ENCODE data around the gene RAD51B. TPM values are rescaled to one million over a fixed set of nuclear protein-coding genes. Genes with fewer than 3 reads are reported as not detected.

RAD51B gene
- total RNA-seq, 1 experiment from 2014 or later: 20.0 TPM

GRCh38 chr14:68638141-68638999 lies 818.8 kb downstream of the RAD51B start:
- no peak for ATAC-seq
- H3K4me1 ChIP-seq (ENCODE audit: control insufficient read depth in 1 of 2, insufficient read depth in 2 of 2, low read length in 2 of 2): peaks cover 15 to 16% of the 10 kb centered on the region in 2 experiments; a peak in 2 of 4 replicates
- no peak overlapping the region for H3K27ac ChIP-seq (ENCODE audit: low read depth, low read length)

GRCh38 chr14:68639000-68639757 lies 819.6 kb downstream of the RAD51B start:
- no peak overlapping the region for H3K4me2 ChIP-seq (ENCODE audit: low read length)
- H3K4me1 ChIP-seq (ENCODE audit: control insufficient read depth in 1 of 2, insufficient read depth in 2 of 2, low read length in 2 of 2): peaks cover 9 to 17% of the 10 kb centered on the region in 2 experiments; a peak in 2 of 4 replicates
- no peaks in the 10 kb centered on the region for H3K27me3 ChIP-seq (ENCODE audit: insufficient read depth, low read length)
- H3K36me3 ChIP-seq (ENCODE audit: control insufficient read depth in 1 of 2, insufficient read depth in 2 of 2, low read length in 2 of 2): no peaks in the 10 kb centered on the region
- H3K9ac ChIP-seq (ENCODE audit: low read length): no peak overlapping the region
- no peak for TF ChIP-seq SRF (IDR thresholded peaks at IDR 0.05; ENCODE audit: low read depth)
- no peak for TF ChIP-seq RAD21 (IDR thresholded peaks at IDR 0.05; ENCODE audit: low read depth)
- ChIA-PET CTCF (no interaction called here), POLR2A (interaction anchor here (1.4 kb wide), 1 partner anchor 10 kb away, joined by 6 read pairs; no protein-coding TSS in a partner anchor), RAD21 (ENCODE audit: low non-redundant PET in 1 of 2, low total read pairs in 2 of 2, uncharacterized antibody in 2 of 2, unreplicated experiment in 2 of 2) (no interaction called here)
- intact Hi-C loops (cut with micrococcal nuclease): no loop called here
- H3K9me3 ChIP-seq (ENCODE audit: control insufficient read depth in 1 of 2, insufficient read depth in 1 of 2, low read depth in 1 of 2, low read length in 2 of 2): no peaks in the 10 kb centered on the region
- DNase-seq (ENCODE audit: low read depth, low spot score) (no peak), ATAC-seq (no peak)
- H3K27ac ChIP-seq (ENCODE audit: low read depth, low read length): no peak overlapping the region
- no peaks in the 10 kb centered on the region for H3K79me2 ChIP-seq (ENCODE audit: insufficient read depth, low read length)
- 0 out of 2 replicates have a peak, but pooled peaks cover 3% of the 10 kb centered on the region for H3K9me2 ChIP-seq (ENCODE audit: insufficient read depth)
- H3K4me3 ChIP-seq (replicated peaks in 1 of 2; ENCODE audit: low read depth in 1 of 2, low read length in 2 of 2): no peak overlapping the region
- no peaks in the 10 kb centered on the region for H4K20me1 ChIP-seq (ENCODE audit: insufficient read depth)
- no peak overlapping the region for H2AFZ ChIP-seq (ENCODE audit: low read depth, low read length, poor library complexity, severe bottlenecking)
- BruUV-seq (replicated peaks): no TSS peak

More at GRCh38 chr14:68638141-68638999, 818.8 kb downstream of the RAD51B start:
- Histone ChIP-seq H4K20me1 (ENCODE audit: insufficient read depth) (no peaks in the 10 kb centered on the region), H3K79me2 (ENCODE audit: insufficient read depth, low read length) (no peaks in the 10 kb centered on the region), H2AFZ (ENCODE audit: low read depth, low read length, poor library complexity, severe bottlenecking) (no peak overlapping the region), H3K4me3 (replicated peaks in 1 of 2; ENCODE audit: low read depth in 1 of 2, low read length in 2 of 2) (no peak overlapping the region), H3K9me2 (ENCODE audit: insufficient read depth) (0 out of 2 replicates have a peak, but pooled peaks cover 3% of the 10 kb centered on the region), H3K9ac (ENCODE audit: low read length) (no peak overlapping the region), H3K9me3 (ENCODE audit: control insufficient read depth in 1 of 2, insufficient read depth in 1 of 2, low read depth in 1 of 2, low read length in 2 of 2) (no peaks in the 10 kb centered on the region), H3K4me2 (ENCODE audit: low read length) (no peak overlapping the region), H3K27me3 (ENCODE audit: insufficient read depth, low read length) (no peaks in the 10 kb centered on the region), H3K36me3 (ENCODE audit: control insufficient read depth in 1 of 2, insufficient read depth in 2 of 2, low read length in 2 of 2) (no peaks in the 10 kb centered on the region)
- intact Hi-C loops (cut with micrococcal nuclease): no loop called here
- POLR2A ChIA-PET: interaction anchor here (1.4 kb wide), 2 partner anchors 9 to 13 kb away, joined by 3 to 6 read pairs; no protein-coding TSS in a partner anchor
- no peak for DNase-seq (ENCODE audit: low read depth, low spot score)
- no peak for TF ChIP-seq ZNF274 (IDR thresholded peaks at IDR 0.05; ENCODE audit: low read depth, low read length)
- no peak for TF ChIP-seq TCF7L2 (IDR thresholded peaks at IDR 0.05; ENCODE audit: borderline replicate concordance, extremely low read depth, insufficient read depth, insufficient read length)
- TF ChIP-seq, protein P1, sequence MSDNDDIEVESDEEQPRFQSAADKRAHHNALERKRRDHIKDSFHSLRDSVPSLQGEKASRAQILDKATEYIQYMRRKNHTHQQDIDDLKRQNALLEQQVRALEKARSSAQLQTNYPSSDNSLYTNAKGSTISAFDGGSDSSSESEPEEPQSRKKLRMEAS (IDR thresholded peaks at IDR 0.05): no peak
- TF ChIP-seq ZFX (IDR thresholded peaks at IDR 0.05): no peak
- no peak for TF ChIP-seq YY1 (IDR thresholded peaks at IDR 0.05; ENCODE audit: extremely low read depth, insufficient replicate concordance, low read depth, low read length)
- TF ChIP-seq CEBPB (IDR thresholded peaks at IDR 0.05; ENCODE audit: low read depth): no peak
- no peak for TF ChIP-seq SIN3A (IDR thresholded peaks at IDR 0.05; ENCODE audit: low read depth)
- CTCF ChIA-PET: no interaction called here
- BruUV-seq (replicated peaks): no TSS peak
- RAD21 ChIA-PET (ENCODE audit: low non-redundant PET in 1 of 2, low total read pairs in 2 of 2, uncharacterized antibody in 2 of 2, unreplicated experiment in 2 of 2): no interaction called here

Data from HCT116 (cell line).